GM10847 (cell line): Measurements from ENCODE around the gene GAS7.

Experiments
- POLR2A ChIP-seq: IDR thresholded peaks from 2 replicates; pipeline ENCODE4 v1.6.1; 2011; ENCODE audit not compliant: insufficient read length; ENCODE audit errors: extremely low read depth

The GAS7 gene

DNA sequence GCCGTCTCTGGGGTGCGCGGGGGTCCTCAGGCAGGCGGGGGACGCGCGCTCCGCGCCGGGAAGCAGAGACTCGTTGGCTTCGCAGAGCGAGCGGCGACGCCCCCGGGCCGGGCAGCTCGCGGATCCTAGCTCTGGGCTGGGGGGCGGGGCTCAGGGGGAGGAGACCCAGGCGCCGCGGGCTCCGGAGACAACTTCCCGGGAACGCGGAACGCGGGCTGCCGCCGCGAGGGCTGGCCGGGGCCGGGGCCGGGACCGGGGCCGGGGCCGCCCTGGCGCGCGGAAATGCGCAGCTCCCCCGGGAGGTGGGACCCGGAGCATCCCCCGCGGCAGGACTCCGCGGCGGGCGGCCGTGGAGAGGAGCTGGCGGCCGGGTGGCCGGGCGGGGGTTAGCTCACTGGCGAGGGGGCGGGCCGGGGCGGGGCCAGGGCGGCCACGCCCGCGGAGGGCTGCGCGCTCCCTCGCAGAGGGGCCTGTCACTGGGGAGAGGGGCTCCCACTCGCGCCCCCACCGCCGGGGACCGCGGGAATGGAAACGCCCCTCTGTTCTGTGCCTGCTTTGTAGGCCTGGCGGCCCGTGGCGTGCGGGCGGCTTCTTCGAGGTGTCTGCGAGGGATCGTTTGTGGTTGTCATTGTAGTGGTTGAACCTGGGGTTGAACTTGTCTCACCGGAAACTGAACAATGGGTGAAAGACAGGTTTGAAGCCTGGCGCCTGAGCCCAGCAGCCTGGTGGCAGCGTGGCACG lies at the start of gene GAS7:
Gene GAS7 (minus strand): TSS at position 98 of the 741 bp plus-strand sequence.
- TF ChIP-seq POLR2A = no peak

DNA sequence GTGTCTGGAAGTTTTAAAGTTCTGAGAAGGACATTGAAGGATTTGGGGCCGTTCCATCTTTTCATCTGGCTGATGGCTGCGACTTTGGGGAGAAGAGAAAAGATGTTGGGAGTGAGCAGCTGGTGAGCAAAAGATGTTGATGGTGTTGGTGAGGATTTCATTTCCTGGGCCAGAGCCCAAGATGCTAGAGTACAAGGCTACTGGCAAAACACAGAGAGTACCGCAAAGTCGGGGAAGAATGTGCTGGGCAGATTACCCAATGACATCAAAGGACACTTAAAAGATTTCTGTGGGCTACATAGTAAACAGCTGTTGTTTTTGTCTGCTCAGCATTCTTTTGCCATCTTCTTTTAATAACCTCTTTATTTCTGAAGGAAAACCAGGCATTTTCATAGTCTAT lies 49.4 kb upstream of the GAS7 start:
- TF ChIP-seq POLR2A = no peak

DNA sequence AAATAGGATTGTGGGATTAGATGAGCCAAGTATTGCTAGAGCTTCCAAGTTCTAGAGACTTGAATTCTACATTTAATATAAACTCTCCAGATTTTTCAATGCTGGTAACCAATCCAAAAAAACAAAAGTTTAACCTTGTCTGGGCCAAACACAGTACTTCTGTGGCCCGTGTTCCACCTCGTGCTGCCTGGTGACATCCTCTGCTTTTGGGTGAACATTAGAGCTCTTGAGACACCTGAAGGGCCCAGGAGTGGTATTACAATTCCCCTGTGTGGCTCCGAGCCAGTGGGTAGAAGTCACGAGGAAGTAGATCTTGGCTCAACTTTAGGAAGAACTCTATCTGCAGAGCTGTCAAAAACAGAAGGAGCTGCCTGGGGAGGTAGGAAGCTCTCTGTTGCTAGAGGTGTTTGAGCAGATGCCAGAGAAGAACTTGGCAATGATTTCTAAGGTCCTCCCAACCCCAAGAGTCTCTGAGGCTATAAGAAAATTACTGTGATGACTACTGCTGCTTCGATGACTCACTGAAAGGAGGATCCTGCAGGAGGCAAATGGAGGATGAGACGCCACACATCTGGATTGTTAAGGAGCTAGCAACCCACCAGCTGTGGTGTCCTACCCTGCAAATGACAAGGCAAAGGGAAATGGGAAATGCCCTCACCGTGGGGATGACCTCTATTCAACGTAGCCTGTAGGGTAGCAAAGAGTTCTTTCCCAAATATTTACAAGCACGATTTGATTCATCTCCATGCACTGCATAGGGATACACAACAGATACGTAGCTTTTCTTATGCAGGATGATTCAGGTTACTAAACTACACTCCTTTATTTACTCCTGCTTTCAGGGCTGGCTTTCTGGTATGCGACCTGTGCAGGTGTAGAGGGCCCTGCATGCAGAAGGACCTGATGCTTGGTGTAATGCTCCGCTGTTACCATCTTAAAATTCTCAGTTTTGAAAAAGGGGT lies 45.8 kb upstream of the GAS7 start:
- TF ChIP-seq POLR2A = no peak

DNA sequence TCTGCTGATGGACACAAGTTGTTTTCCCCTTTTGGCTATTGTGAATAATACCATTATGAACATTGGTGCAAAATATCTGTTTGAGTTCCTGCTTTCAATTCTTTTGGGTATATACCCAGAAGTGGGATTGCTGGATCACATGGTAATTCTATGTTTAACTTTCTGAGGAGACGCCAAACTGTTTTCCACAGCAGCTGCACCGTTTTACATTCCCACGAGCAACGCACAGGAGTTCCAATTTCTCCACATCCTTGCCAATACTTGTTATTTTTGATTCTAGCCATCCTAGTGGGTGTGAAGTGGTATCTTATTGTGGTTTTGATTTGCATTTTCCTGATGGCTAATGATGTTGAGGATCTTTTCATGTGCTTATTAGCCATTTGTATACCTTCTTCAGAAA lies 43.4 kb upstream of the GAS7 start:
- no peak for TF ChIP-seq POLR2A

DNA sequence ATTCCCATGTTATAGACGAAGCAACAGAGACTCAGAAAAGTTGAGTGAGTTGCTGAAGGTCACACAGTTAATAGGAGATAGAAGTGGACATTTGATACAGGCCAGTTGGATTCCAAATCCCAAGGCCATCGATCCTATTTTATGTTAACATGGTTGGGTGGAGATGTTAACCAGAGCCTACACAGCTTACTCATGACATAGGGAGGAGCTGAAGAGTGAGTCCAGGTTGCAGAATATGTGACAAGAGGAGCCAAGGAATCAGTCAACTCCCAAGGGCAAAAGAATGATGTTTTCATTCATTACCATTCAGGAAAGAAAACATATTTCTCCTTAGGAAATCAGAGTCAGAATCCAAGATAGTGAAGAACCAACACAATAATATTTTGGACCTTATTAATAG lies 40.3 kb upstream of the GAS7 start:
- TF ChIP-seq POLR2A = no peak

DNA sequence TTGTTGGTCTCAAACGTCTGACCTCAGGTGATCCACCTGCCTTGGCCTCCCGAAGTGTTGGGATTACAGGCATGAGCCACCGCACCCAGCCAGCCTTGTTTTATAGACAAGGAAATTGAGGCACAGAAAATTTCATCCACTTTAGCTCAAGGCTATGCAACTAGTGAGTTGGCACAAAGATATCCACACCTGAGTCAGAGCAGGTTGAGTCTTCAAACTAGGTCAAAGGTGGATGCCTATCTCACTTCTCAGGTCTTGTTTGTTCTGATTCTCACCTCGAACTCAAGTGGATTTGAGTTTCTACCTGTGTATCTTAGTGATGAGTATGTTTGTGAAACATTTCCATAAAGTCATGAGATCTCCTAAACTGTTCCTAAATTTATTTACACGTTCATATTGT lies 35.6 kb upstream of the GAS7 start:
- TF ChIP-seq POLR2A = no peak

DNA sequence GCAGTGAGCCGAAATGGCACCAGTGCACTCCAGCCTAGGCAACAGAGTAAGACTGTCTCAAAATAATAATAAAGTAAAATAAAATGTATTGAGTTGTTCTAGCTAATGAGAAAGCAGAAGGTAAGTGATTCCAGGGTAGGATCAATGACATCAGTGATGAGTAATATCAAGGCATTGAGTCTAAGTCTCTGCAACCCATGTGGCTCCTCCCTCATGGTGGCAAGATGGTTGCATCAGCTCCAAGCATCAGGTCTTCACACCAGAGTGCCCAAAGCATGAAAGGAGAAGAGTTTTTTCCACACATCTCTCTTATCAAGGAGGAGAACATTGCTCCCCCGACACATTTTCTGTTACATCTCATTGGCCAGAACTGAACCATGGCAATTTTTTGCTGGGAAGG lies 34.8 kb upstream of the GAS7 start:
- TF ChIP-seq POLR2A = no peak

DNA sequence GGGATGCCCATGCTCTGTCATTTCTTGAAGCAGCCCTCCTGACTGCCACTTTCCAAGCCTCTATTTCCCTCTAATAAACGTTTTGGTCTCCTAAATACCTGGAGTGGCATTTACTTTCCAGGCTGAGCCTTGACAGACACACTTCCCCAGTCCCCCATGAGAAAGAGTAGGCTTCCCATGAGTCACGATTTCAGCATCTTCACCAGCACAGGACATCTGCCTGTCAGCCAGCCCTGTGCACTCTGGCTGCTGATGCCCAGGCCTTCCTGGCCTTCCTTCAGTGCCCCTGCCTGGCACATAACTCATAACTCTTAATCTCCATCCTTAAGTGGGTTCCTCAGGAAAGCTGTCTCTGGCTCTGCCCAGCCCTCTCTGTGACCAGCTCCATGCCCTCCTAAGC lies 30.8 kb upstream of the GAS7 start:
- no peak for TF ChIP-seq POLR2A

DNA sequence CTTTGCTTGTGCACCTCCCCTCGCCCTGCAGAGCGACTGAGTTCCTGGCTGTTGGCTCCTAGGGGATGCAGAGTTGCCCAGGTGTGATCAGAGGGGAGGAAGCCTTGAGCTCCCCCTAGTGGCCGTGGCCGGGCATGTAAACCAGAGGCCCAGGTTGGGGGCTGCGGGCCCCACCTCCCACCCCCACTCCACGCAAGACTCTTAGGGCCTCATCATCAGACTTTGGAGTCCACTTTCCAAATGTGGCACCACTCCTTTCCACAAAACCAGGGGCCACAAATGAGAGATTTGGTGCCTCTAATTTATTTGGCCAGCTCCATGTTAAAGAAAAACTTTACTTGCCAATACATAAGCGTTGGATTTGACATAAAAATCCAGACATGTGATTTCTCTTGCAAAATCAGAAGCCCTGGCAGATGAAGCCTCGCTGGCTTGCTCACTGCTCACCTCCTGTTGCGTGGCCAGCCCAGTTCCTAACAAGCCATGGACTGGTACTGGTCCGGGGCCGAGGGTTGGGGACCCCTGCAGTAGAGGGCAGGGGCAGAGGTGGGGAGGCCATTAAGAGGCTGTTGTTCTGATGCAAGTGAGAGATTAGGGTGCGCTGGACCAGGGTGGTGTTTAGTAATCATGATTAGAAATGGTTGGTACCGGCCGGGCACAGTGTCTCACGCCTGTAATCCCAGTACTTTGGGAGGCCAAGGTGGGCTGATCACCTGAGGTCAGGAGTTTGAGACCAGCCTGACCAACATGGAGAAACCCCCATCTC lies 28.7 kb upstream of the GAS7 start:
- no peak for TF ChIP-seq POLR2A

DNA sequence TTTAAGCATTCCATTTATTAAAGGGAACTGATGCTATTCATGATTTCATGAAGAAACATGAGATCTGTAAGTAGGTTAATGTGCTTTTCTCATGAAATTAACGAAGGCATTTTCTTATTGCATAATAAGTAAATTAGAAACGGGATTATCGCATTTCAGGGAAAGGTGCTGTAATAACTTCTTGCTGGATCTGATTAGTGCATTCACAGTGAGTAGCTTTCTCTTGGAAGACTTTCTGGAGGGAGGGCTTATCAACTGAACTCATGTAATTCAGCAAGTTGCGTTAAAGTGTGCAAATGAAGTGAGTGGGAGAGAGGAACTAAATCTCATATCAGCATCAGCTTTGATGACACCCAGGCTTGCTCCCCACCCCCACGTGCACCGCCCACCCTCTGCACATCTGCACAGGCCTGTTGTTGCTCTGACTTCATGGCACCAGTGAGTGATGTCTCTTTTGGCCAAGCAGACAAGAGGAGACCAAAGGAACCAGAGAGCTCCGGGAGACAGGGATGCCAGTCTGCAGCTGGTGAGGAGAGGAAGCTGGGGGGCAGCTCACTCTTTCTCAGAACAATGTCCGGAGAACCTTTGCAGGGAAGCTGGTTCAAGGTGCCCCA lies 26.3 kb upstream of the GAS7 start:
- TF ChIP-seq POLR2A = no peak

DNA sequence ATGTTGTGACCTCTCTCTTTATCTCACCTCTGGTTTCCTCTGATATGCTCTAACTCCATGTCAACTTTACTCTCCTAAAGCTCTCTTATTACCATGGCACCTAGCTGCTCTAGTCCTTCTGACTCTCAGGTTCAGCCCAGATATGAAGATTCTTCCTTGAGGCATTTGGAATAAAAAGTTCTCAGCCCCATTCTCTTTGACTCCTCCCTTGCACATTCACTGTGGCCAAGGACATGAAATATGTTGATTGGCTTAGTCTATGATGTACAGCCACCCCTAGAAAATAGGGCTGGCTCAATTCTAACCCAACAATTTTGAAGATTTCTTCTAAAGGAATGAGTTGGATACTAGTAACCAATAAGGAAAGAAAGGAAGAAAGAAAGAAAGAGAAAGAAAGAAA lies 20.8 kb upstream of the GAS7 start:
- no peak for TF ChIP-seq POLR2A

DNA sequence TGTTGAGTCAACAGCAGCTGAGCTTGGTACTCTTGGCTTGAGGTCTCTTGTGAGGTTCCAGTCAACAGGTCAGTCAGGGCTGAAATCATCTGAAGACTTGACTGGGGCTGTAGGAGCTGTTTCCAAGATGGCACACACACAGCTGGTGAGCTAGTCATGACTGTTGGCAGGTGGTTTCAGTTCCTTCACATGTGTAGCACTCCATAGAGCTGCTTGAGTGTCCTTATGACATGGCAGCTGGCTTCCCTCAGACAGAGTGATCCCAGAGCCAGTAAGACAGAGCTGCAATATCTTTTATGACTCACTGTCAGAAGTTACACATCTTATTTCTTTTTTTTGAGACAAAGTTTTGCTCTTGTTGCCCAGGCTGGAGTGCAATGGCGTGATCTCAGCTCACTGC lies 19.5 kb upstream of the GAS7 start:
- no peak for TF ChIP-seq POLR2A

DNA sequence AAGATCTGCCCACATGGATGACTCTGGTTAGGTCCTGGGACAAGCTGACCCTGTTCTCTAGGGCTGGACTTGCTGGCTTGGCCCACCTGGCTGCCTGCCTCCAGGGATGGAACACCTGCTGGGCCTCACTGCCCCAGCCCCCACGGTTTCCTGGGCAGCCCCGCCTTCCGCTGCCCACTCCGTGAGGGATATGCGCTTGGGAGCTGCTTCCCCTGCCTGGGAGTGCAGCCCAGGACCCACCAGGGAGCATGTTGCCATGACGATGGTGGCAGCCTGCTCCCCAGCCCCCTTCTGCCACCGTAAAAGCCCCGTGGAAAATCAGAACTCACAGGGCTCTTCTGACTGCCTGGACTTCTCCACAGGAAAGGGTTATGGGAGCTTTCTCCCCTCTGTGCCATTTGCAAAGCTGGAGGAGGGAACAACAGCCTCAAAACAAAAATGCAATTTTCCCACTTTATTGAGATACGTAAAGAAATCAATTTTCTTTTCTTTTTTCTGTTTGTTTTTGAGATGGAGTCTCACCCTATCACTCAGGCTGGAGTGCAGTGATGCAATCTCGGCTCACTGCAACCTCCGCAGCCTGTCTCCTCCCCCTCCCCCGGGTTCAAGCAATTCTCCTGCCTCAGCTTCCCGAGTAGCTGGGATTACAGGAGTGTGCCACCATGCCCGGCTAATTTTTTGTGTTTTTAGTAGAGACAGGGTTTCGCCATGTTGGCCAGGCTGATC lies 18.0 kb upstream of the GAS7 start:
- no peak for TF ChIP-seq POLR2A

DNA sequence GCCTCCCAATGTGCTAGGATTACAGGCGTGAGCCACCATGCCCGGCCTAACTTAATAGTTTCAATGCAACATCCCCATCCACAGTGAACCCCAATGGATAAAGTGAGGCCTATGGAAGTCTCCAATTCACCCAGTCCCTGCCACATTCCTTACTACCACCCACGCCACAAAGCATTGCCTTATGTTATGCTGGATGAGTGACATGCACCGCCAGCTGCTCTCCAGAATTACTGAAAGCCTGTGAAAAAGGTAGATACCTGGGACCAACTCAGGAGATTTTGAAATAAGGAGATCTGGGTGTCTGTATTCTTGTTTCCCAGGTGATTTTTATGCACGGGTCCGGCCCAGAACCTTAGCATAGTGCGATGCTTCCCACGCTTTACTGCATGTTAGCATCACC lies 16.9 kb upstream of the GAS7 start:
- TF ChIP-seq POLR2A = no peak
